GM13977 (cell line): ENCODE results near the gene BEND6.

Experiments
- DNase-seq: peaks from one replicate; pipeline ENCODE4 v3.0.0; 2012; ENCODE audit warnings: low spot score
- in situ Hi-C: fragments of 300-500 bp; cut with MboI; formaldehyde crosslinking; loops from one replicate; pipeline ENCODE4 v1.12.0; 2022; ENCODE audit warnings: low sequenced_read_pairs, low pct_unique_long_range_greater_than_20kb, mixed read lengths, inconsistent platforms; ENCODE audit not compliant: unreplicated experiment
- TF ChIP-seq, protein P1 (sequence below): IDR thresholded peaks from 2 replicates; pipeline ENCODE4 v1.5.1; 2012; ENCODE audit warnings: mild to moderate bottlenecking, control low read depth; ENCODE audit not compliant: insufficient read depth; ENCODE audit errors: extremely low read depth, missing control alignments

BEND6 gene

DNA sequence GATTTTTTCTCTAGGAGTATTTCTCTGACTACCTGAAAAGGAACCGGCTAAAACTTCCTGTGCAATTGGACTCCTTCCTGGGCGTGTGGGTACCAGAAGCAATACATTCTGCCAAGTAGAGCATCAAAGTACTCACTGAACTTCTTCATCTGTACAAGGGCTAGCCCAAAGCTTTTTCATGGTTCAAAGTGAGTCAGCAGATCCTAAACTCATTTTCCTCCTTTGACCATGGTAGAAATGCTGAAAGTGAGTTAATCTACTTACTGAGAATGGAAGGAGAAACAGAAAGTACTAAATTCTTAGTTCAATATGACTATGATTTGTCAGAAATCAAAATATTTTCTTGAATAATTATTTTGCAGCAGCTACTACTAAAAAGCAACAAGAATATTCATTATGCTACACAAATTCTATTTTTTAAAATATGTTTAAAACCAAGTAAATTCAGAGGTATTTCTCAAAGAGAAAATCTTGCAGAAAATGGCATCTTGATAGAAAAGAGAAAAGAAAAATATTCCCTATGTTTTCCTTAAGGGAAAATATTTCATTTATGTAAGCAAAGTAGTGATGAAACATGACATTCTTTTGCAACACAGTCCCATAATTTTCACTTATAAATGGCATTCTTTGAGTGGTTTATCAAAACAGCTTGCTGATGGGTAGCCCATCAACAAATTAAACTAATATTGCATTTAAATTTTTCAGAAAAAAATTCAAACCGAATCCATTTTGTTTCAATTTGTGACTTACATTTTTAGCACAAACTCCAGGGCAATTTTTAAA is 3.7 kb upstream of the BEND6 start:
- DNase-seq: peak; percentile 14
- TF ChIP-seq, protein P1, sequence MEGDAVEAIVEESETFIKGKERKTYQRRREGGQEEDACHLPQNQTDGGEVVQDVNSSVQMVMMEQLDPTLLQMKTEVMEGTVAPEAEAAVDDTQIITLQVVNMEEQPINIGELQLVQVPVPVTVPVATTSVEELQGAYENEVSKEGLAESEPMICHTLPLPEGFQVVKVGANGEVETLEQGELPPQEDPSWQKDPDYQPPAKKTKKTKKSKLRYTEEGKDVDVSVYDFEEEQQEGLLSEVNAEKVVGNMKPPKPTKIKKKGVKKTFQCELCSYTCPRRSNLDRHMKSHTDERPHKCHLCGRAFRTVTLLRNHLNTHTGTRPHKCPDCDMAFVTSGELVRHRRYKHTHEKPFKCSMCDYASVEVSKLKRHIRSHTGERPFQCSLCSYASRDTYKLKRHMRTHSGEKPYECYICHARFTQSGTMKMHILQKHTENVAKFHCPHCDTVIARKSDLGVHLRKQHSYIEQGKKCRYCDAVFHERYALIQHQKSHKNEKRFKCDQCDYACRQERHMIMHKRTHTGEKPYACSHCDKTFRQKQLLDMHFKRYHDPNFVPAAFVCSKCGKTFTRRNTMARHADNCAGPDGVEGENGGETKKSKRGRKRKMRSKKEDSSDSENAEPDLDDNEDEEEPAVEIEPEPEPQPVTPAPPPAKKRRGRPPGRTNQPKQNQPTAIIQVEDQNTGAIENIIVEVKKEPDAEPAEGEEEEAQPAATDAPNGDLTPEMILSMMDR: no peak
- in situ Hi-C loops: no loop called here

DNA sequence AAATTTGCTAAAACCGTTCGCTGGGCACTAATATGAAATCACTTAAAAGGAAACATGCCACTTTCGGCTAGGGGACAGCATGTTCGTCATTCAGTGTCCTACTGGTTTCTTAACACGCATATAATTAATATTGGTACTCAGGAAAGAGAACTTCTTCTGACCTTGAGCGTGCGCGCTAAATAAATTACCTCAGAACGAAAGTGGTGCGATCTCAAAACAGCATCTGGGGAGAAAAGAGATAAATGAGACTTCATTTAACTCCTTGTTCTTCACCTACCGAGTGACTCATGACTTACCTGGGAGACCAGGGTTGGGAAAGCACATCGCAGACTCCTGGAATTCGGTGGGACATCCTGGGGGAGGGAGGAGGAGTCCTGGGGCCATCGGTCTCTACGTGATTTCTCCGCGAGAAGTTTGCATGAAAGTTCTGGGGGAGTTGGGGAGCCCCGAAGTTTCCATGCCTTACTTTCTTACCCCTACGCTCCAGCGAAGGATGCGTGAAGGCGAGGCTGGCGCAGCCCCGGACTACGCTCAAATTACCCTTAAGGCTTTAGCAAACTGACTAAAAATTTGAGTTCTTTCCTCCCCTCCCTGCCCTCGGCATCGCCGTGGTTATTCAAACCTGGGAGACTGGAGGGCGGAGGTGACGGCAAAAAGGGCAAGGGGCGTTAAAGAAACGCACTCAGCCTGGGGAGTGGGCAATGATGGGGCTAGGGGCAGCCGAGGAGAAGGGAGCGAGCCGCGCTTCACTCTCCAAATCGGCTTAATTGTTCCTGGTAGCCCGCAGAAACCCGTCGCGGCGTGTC is 1.1 kb upstream of the BEND6 start:
- peak; percentile 31 for DNase-seq
- in situ Hi-C loops: no loop called here
- TF ChIP-seq, protein P1: no peak

DNA sequence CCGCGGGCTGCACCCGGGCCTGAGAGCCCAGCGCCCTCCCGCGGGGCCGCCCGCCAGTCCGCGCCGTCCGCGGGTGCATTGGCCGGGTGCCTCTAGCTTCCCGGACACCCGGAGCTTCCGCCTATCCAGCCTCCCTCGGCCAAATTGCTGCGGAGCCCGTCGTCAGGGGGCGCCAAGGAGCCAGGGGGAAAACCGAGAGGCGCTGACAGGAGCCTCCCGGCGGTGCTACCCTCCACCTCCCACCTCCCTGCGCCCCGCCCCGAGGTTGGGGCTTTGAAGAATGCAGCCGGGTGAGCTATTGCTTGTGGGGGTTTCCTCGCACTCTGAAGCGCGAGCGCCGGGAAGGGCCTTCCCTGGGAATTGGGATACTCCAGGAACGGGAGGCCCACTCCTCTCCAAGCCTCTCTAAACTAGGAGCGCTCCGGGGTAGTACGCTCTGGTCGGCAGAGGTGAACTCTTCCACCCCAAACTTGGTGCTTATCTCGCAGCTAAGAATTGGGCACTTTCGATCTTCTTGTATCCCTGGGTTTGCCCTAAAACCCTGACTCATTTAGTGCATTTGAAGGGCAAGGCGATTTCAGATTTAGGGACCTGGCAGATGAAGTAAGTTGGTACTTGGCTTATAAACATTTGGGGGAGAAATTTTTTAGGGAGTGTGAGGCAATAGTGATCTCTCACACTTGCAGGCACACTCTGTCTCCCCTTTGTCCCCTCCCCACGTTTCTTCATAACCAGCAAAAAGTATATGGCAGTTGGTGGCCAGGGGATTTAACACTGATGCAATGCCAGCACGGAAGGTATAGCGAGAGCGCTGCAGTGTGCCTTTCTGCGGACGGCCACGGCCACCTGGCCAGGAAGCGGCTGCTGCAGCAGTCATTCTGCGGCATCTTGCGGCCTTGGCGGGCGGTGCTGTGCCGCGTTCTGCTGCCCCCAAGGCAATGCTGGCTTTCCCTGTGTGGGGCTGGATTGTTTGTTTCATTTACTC is 556 bp downstream of the BEND6 start:
- DNase-seq: peak; percentile 78
- TF ChIP-seq, protein P1: peak; percentile 83
- in situ Hi-C loops: no loop called here

DNA sequence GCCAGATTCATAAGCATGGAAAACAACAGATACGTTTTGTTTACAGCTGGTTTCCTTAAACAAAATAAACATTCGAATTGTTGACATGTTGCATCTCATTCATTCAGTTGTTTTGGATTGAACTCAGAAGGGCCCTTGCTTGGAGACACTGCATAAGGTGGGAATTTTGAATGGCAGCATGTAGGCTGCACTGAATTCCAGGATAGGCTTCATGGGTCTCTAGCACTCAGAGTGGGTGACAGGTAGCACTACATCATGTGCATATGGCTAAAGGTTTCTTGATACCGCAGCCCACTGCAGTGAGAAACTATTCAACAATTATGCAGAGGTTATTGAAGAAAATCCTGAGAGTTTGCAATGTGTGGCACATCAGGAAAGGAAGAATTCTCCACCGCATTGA is 1.6 kb downstream of the BEND6 start:
- DNase-seq: no peak
- TF ChIP-seq, protein P1: no peak
- in situ Hi-C loops: no loop called here

DNA sequence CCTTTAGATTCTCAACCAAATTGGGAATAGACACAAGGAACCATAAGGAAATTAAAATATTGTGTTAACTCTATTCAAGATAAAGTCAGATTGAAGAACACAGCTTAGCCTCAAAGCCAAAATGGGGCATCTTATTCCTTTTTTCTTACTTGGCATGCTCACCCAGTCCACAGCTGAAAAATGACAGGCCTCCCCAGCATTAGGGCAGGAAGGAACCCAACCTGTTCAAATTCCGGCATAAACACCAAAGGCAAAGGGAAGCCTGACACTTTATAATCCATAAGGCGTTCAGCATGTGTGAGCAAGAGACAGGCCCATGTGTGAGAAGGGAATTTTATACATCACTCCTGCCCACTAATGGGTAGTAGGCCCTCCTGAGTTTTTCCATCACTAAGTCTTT is 2.9 kb downstream of the BEND6 start:
- TF ChIP-seq, protein P1: no peak
- in situ Hi-C loops: no loop called here
- no peak for DNase-seq

DNA sequence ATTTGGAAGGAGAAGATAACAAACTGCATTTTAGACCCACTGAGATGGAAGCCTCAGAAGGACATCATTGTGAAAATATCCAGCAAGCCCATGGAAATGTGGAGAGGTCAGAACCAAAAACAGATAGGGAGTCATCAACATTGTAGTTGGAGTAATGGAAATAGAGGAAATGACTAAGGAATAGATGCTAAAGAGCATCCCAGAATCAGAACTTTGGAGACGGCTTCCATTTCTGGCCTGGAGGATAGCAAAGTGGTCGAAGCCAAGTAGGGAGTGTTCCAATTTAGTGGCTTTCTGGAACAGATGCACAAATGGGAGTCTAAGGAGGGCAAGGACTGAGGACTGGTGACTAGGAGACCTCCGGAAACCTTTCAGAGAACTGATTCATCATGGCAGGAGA is 3.6 kb downstream of the BEND6 start:
- in situ Hi-C loops: no loop called here
- TF ChIP-seq, protein P1: no peak
- DNase-seq: no peak
